Activated T-cell treated with anti-CD3 and anti-CD28 coated beads for 48 hours (primary cell): ENCODE results near the gene ZCWPW1.

ENCODE experiments used
- DNase-seq: peaks from one replicate; pipeline ENCODE4 v3.0.0-alpha.2; 2020; ENCODE audit warnings: low read depth

ZCWPW1 gene

GRCh38 chr7:100428199-100428966 lies at the start of gene ZCWPW1:
Gene ZCWPW1, minus strand, starts transcription at chr7:100428703. Its CDS starts 8,054 bp downstream, at chr7:100420649.
- peak; percentile 95 for DNase-seq

DNA sequence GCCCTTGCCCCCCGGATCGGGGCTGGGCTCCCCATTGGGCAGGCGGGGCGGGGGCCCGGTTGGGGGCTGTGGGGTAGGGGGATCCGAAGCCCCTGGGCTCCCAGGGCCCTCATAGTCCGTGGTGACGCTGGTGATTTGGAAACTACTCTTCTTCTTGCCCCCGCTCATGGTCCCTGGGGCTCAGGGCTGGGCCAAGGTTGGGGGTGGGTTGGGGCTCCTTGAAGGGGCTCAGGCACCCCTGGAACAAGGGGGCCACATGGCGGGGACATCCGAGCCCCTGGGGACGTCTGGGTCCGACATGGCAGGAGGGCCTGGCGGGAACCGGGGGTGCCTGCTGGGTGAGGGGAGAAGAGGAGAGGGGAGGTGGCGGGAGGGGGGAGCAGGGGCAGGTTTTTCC lies 49.4 kb upstream of the ZCWPW1 start:
- DNase-seq, result no peak

DNA sequence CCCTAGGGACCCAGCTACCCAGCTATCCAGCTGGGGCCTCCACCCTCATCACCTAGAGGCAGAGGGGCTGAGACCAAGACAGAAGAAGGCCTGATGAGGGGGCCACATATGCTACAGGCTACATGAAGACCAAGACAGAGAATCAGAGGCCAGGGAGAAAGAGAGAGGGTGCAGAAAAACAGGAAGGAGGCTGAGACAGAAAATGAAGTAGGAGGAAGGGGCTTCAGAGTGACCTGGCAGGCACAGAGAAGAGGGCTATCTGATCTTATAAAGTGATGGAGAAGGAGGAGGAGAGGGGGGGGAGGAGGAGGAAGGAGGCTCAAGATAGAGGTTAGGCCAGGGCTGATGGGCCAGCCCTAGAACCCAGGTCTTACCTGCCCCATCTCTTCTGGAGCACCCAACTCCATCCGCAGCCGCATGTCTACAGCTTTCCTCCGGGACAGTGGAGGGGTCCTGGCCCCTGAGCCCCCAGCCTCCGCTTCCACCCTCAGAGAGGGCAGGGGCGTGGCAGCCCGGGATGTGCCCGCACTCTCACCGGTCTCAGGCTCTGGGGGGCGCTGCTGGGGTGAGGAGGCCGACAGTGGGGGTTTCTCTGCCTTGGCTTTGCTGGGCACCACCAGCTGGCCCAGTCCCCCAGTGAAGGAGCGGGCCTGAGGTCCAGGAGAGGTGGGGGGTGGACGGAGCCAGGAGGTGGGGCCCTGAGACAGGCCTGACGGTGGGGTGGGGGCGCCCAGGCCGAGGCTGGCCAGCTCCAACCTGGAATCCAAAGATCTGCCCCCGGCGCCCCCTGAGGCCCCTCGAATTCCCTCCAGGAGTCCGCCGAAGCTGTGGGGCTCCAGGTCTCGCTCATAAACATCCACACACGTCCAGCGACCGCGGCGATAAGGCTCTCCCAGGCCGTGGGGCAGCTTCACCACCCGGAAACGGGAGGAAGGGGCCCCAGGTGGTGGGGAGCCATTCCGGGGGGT lies 48.7 kb upstream of the ZCWPW1 start:
- peak; percentile 53 for DNase-seq

DNA sequence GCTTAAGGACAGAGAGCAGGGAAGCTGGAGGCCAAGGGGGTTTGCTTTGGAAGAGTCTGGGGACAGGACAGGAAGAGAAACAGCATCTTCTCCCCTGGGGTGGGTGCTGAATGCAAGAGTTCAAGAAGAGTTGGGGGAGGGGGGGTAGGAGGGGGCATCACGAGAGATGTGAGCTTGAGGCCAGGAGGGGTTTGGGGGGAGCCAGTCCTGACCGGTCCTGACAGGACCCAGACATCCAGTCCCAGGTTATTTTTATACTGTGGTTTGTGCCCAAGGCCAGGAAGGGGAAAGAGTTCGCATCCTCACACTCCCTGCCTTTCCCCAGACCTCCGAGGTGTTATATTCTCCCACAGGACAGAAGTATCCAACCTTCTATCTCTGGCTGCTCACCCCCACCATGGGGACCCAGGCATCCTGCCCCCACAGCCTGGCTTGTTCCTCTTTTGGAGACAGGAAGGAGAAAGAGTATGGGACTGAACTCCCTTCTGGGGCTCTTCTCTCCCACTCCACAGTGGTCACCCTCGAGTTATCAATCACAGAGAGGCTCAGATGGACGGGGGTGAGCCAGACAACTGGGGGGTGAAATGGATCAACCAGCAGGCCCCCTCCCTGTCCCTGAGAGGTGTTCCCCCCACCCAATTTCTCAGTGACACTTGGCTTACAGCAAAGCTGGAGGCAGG lies 47.7 kb upstream of the ZCWPW1 start:
- DNase-seq, result no peak

- no peak for DNase-seq
These were observed 47.0 kb upstream of the ZCWPW1 start for GRCh38 chr7:100475549-100475948.

GRCh38 chr7:100472854-100473499 lies 44.5 kb upstream of the ZCWPW1 start:
- DNase-seq, result no peak

DNA sequence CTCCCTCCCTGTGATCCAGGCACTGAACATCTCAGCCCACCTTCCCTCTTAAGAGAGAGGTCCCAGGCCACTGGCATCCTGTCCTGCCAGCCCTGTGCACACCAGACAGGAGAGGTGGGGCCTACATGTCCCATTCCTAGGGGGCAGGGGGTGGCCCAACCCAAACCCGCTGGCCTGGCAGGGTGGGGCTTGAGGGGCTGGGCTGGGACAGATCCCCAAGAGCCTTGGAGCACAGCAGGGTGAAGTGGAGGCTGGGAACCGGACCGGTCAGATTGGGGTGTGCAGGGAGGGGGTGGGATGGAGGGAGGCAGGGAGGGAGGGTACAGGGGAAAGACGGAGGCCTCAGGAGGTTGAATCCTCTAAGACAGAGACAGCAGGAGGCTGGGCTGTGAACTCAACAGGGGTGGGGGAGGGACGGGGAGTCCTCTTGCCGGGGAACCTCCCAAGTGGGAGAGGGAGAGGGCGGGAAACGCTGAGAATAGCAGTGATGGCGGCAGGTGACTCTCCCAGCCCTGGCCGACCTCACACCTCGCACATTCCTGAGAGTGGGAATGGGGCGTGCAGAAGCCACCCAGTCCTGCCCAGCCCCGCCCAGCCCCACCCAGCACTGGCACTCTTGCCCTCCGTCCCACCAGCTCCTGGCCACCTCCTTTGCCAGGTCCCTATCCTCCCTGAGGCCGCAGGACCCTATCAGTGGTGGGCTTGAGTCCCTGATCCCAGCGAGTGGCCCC lies 43.8 kb upstream of the ZCWPW1 start:
- no peak for DNase-seq

DNA sequence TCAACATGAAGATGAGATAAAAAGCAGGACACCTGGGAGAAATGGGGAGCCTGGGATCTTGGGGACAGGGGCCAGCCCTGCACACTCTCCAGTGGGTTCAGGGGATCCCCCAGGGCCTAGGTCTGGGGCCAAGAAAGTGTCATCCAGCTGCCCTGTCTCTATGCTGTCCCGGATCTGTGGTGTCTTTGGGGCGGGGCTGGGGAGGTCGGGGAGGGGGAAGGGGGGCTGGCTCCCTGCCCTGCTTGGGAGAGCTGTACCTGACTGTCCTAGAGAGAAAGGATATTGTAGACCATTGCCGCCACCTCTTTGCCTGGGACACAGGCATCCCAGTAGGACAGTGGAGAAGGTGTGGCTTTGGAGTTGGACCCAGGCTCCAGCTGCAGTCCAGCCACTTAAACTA lies 42.5 kb upstream of the ZCWPW1 start:
- no peak for DNase-seq

GRCh38 chr7:100469227-100470044 lies 40.9 kb upstream of the ZCWPW1 start:
- DNase-seq, result peak; percentile 76

DNA sequence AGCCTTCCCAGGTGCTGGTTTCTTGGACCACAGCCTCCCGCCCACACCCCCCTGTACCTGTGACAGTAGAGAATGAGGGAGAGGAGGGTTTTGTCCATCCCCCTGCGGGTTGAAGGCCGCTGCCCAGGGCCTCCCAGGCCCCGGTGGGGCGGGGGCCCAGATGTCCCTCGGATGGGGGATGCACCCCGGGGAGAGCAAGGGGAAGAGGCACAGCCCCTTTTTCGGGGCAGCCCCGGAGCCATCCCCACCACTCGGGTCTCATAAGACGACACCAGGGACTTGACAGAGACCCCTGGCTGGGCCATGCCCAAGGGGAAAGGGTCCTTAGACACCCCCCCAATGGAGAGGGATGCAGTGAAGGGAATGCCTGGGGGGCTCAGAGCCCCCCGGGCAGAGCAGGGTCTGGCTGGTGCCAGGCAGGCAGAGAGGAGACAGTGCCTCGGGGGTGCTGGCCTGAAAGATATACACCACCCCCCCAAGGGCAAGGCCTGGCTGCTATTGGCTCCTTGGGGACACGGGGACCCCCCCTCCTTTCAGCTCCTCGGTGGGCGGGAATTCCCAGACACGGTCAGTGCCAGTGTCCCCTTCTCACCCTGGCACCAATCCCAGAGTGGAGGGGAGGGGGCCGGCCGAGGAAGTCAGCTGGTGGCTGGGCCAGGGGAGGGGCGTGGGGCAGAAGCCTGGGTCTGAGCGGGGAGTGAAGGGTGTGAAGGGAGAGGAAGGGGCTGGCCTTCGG lies 39.3 kb upstream of the ZCWPW1 start:
- DNase-seq, result no peak

DNA sequence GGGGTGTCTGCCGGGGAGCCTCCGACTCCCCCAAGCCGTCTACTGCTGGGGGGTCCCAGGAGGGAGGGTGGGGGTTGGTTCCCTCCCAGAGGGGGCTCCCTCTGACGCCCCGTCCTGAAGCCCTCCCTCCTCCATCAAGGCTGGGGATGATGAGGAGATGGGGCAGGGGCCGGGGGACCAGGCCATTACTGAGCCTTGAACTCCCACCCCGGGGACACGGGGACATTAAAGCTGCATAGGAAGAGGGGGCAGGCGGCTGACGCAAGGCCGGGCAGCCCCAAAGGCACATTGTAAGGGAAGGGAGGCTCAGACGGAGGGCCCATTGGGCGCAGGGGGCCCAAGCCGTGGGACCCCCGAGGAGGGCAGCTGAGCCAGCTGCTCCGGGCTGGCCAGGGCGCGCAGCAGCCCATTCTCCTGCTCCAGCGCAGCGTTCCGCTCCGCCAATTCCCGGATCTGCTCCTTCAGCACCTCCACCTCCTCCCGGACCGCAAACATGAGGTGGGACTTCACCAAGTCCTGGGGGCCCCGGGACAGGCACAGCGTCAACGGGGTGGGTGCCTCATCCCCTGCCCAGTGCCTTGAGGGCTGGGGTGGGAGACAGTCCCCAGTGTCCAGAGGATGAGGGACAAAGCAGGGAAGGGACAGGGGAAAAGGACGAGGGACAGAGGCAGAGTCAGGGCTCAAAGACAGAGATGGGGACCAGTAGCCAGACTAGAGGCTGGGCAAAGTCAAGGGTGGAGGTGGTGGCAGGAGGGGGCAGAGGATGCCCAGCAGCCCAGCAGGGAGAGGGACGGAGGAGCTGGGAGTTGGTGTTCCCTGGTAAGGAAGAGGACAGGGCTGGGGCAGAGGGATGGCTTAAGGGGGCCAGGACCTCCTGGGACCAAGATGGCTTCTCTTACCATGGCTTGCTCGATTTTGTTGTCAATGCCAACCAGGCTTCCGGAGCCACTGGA lies 38.4 kb upstream of the ZCWPW1 start:
- no peak for DNase-seq

GRCh38 chr7:100465702-100466311 lies 37.3 kb upstream of the ZCWPW1 start:
- no peak for DNase-seq

- DNase-seq, result no peak
These were observed 36.8 kb upstream of the ZCWPW1 start for GRCh38 chr7:100465299-100465698.

DNA sequence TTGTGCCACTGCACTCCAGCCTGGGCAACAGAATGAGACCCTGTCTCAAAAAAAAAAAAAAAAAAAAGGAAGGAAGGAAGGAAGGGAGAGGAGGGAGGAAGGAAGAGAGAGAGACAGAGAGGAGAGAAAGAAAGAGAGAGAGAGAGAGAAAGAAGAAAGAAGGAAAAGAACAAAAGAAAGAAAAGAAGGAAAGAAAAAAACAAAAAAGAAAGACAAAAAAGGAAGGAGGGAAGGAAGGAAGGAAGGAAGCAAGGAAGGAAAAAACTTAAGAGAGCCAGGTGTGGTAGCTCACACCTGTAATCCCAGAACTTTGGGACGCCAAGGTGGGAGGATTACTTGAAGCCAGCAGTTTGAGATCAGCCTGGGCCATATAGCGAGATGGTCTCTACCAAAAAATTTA lies 36.3 kb upstream of the ZCWPW1 start:
- DNase-seq, result no peak

- DNase-seq, result no peak
These were observed 35.7 kb upstream of the ZCWPW1 start, which contains the start of gene SPACDR for GRCh38 chr7:100464210-100464660. Gene SPACDR, minus strand, starts transcription at chr7:100464260. Its CDS starts 235 bp downstream, at chr7:100464025.

GRCh38 chr7:100457033-100457432 lies 28.5 kb upstream of the ZCWPW1 start:
- no peak for DNase-seq

DNA sequence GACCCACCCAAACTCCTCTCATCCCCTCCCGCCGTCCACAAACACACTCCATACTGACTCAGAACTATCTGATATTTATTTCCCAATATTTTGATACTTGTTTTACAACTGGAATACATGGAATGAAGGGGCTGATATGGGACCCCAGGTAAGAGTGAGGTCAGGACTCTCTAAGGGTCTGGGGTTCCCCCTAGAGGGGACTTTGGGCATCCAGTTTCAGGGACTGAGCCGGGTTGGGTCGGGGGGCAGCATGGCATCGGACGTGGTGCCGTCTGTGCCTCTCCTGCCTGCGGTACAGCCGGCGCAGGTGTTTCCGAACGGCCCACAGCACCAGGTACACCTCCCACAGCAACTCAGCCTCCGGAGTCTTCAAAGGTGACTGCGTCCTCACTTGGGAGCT lies 28.1 kb upstream of the ZCWPW1 start:
- no peak for DNase-seq

GRCh38 chr7:100455206-100455605 lies 26.7 kb upstream of the ZCWPW1 start:
- DNase-seq, result no peak
